GM12873 (cell line): ENCODE results near the gene SLC35G1.

Experiments used
- TF ChIP-seq, protein P1 (sequence below): IDR thresholded peaks from 2 replicates; pipeline ENCODE4 v1.5.1; 2012; ENCODE audit warnings: low read depth, mild to moderate bottlenecking, moderate library complexity, low read length, control low read depth; ENCODE audit not compliant: insufficient read depth; ENCODE audit errors: missing control alignments

The SLC35G1 gene

DNA sequence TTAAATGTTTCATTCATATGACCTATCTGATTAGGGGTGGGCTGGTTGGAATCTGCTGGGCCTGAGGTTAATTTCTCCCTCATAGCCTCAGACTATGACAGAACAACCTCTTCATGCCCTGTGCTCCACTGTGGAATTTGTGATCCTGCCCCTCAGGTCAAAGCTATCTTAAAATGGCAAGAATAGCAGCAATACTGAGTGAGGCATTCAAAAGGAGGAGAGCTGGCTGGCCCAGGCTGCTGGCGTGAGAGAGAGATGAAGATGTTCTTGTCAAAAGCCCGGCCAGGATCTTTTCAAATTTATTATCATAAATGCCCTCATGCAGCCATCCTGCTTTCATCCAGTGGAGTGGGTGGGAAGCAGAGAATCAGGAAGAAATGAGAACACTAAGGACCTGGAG lies 58.1 kb downstream of the SLC35G1 start:
- TF ChIP-seq, protein P1, sequence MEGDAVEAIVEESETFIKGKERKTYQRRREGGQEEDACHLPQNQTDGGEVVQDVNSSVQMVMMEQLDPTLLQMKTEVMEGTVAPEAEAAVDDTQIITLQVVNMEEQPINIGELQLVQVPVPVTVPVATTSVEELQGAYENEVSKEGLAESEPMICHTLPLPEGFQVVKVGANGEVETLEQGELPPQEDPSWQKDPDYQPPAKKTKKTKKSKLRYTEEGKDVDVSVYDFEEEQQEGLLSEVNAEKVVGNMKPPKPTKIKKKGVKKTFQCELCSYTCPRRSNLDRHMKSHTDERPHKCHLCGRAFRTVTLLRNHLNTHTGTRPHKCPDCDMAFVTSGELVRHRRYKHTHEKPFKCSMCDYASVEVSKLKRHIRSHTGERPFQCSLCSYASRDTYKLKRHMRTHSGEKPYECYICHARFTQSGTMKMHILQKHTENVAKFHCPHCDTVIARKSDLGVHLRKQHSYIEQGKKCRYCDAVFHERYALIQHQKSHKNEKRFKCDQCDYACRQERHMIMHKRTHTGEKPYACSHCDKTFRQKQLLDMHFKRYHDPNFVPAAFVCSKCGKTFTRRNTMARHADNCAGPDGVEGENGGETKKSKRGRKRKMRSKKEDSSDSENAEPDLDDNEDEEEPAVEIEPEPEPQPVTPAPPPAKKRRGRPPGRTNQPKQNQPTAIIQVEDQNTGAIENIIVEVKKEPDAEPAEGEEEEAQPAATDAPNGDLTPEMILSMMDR, result no peak
